Suprapubic skin (tissue), 3 donors: ENCODE data around the gene INHBB.

Experiments used
- EP300 ChIP-seq: sonication (generic); formaldehyde crosslinking; IDR thresholded peaks from one replicate; pipeline ENCODE4 v1.6.1; 2017; ENCODE audit warnings: antibody characterized with exemption
- POLR2A ChIP-seq, 2 donors: fragments of 450-650 bp; IDR thresholded peaks; one replicate each; pipeline ENCODE4 v1.6.1; 2017; ENCODE audit warnings: antibody characterized with exemption in 2 of 2, mild to moderate bottlenecking in 2 of 2, moderate library complexity in 2 of 2
- TF ChIP-seq, protein P1 (sequence below), 2 donors: fragments of 200-600 bp in 1 of 2; fragments of 450-650 bp in 1 of 2; sonication (generic) in 1 of 2; IDR thresholded peaks; one replicate each; pipeline ENCODE4 v1.5.1; 2016 to 2019; ENCODE audit warnings: antibody characterized with exemption in 2 of 2, mild to moderate bottlenecking in 1 of 2, moderate library complexity in 1 of 2

DNA sequence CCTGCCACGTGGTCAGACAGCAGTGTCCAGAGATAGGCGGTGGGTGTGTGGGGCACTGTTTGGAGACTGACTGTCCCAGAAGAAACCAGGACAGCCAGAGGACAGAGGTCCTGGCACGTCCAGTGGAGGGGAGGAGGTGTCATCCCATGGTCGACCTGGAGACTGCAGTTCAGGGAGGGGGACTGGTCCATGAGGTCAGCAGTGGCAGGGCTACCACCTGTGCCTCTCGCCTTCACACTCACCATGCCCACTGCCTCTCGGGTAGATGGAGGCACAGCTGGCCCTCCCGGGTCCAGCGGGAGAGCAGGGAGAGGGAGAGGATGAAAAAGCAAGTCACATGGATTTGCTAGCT, 53.9 kb downstream of the INHBB start:
- TF ChIP-seq, protein P1, sequence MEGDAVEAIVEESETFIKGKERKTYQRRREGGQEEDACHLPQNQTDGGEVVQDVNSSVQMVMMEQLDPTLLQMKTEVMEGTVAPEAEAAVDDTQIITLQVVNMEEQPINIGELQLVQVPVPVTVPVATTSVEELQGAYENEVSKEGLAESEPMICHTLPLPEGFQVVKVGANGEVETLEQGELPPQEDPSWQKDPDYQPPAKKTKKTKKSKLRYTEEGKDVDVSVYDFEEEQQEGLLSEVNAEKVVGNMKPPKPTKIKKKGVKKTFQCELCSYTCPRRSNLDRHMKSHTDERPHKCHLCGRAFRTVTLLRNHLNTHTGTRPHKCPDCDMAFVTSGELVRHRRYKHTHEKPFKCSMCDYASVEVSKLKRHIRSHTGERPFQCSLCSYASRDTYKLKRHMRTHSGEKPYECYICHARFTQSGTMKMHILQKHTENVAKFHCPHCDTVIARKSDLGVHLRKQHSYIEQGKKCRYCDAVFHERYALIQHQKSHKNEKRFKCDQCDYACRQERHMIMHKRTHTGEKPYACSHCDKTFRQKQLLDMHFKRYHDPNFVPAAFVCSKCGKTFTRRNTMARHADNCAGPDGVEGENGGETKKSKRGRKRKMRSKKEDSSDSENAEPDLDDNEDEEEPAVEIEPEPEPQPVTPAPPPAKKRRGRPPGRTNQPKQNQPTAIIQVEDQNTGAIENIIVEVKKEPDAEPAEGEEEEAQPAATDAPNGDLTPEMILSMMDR (IDR thresholded peaks at IDR 0.05), result no peak
- TF ChIP-seq POLR2A (IDR thresholded peaks at IDR 0.05) (no peak), EP300 (no peak)
